SK-N-SH (cell line): Measurements from ENCODE around the gene AHCYL2. TPM values are rescaled to one million over a fixed set of nuclear protein-coding genes. Genes with fewer than 3 reads are reported as not detected.

Source experiments
- CTCF ChIA-PET: fragments of 300-600, 350-600 bp; formaldehyde crosslinking; extraction: SDS; loops from one replicate; lab custom pipeline; 2021; lab: Yijun Ruan, JAX
- POLR2A ChIA-PET: fragments of 350-600 bp; sonication (Branson Sonifier 250); formaldehyde crosslinking; extraction: SDS; loops from one replicate; lab custom pipeline; 2020; ENCODE audit warnings: antibody characterized with exemption, inconsistent platforms; lab: Yijun Ruan, JAX
- DNase-seq: peaks from one replicate; pipeline ENCODE4 v3.0.0; 2012
- H2AFZ ChIP-seq: fragments of 200-600 bp; sonication (generic); 2 replicates; pipeline ENCODE4 v1.8.1; 2016; ENCODE audit warnings: antibody characterized with exemption, mild to moderate bottlenecking, low read depth
- H3F3A ChIP-seq: fragments of 200-600 bp; sonication (generic); replicated peaks from 2 replicates; pipeline ENCODE3; 2016; ENCODE audit warnings: antibody characterized with exemption, mild to moderate bottlenecking; ENCODE audit not compliant: insufficient read depth
- H3K27ac ChIP-seq, 2 experiments: fragments of 200-500 bp in 1 of 2; fragments of 200-600 bp in 1 of 2; sonication (Bioruptor generic) in 1 of 2; sonication (generic), shearing (Covaris generic) in 1 of 2; 2 replicates each; pipeline versions ENCODE4 v1.5.1 to v1.6.1; 2014 to 2016; ENCODE audit warnings: low read depth in 2 of 2, inconsistent platforms in 1 of 2, low read length in 1 of 2, mild to moderate bottlenecking in 1 of 2, mixed read lengths in 1 of 2
- H3K27me3 ChIP-seq: fragments of 200-600 bp; sonication (generic), shearing (Covaris generic); 2 replicates; pipeline ENCODE4 v1.6.1; 2016; ENCODE audit warnings: mixed run types; ENCODE audit not compliant: insufficient read depth
- H3K36me3 ChIP-seq, 2 experiments: fragments of 200-500 bp in 1 of 2; fragments of 200-600 bp in 1 of 2; sonication (Bioruptor generic) in 1 of 2; sonication (generic) in 1 of 2; replicated peaks in 1 of 2; 2 replicates each; pipeline versions ENCODE3 to v1.5.1; 2014 to 2016; ENCODE audit warnings: low read length in 1 of 2, mild to moderate bottlenecking in 1 of 2; ENCODE audit not compliant: insufficient read depth in 2 of 2, control insufficient read depth in 1 of 2
- H3K4me1 ChIP-seq, 2 experiments: fragments of 200-500 bp in 1 of 2; fragments of 200-600 bp in 1 of 2; sonication (Bioruptor generic) in 1 of 2; sonication (generic), shearing (Covaris generic) in 1 of 2; 2 replicates each; pipeline versions ENCODE4 v1.5.1 to v1.6.1; 2014 to 2016; ENCODE audit warnings: low read depth in 1 of 2, low read length in 1 of 2, mixed run types in 1 of 2; ENCODE audit not compliant: insufficient read depth in 2 of 2, control insufficient read depth in 1 of 2
- H3K4me2 ChIP-seq: fragments of 200-600 bp; sonication (generic), shearing (Covaris generic); 2 replicates; pipeline ENCODE4 v1.6.1; 2017; ENCODE audit warnings: mixed run types
- H3K4me3 ChIP-seq, 2 experiments: fragments of 200-500 bp in 1 of 2; fragments of 200-600 bp in 1 of 2; sonication (Bioruptor generic) in 1 of 2; sonication (generic), shearing (Covaris generic) in 1 of 2; 2 replicates each; pipeline versions ENCODE4 v1.5.1 to v1.8.1; 2014 to 2016; ENCODE audit warnings: low read depth in 2 of 2, inconsistent platforms in 1 of 2, low read length in 1 of 2, mild to moderate bottlenecking in 1 of 2, mixed read lengths in 1 of 2, moderate library complexity in 1 of 2
- H3K79me2 ChIP-seq: fragments of 200-600 bp; sonication (generic); 2 replicates; pipeline ENCODE4 v1.8.1; 2017; ENCODE audit warnings: mild to moderate bottlenecking; ENCODE audit not compliant: insufficient read depth
- H3K9ac ChIP-seq: fragments of 200-600 bp; sonication (generic); 2 replicates; pipeline ENCODE4 v1.6.1; 2017; ENCODE audit warnings: mixed run types
- H3K9me2 ChIP-seq: fragments of 200-600 bp; sonication (generic); 2 replicates; pipeline ENCODE4 v1.6.1; 2017; ENCODE audit warnings: mixed run types
- H3K9me3 ChIP-seq: fragments of 200-600 bp; sonication (generic); 2 replicates; pipeline ENCODE4 v1.6.1; 2017; ENCODE audit warnings: mixed run types, mild to moderate bottlenecking, moderate library complexity
- H4K20me1 ChIP-seq: fragments of 200-600 bp; sonication (generic); 2 replicates; pipeline ENCODE4 v1.6.1; 2017; ENCODE audit warnings: mild to moderate bottlenecking, mixed run types; ENCODE audit not compliant: insufficient read depth
- CHD2 ChIP-seq: fragments of 150-350 bp; IDR thresholded peaks from 2 replicates; pipeline ENCODE4 v1.6.1; 2018; ENCODE audit warnings: low read length; ENCODE audit not compliant: partially characterized antibody
- CTCF ChIP-seq: fragments of 200-600 bp; sonication (generic); IDR thresholded peaks from 2 replicates; pipeline ENCODE4 v1.6.1; 2017; ENCODE audit warnings: antibody characterized with exemption, mild to moderate bottlenecking, moderate library complexity
- EP300 ChIP-seq, 2 experiments: IDR thresholded peaks; 2 replicates each; pipeline versions ENCODE4 v1.4.0 to v1.6.1; 2012; ENCODE audit warnings: borderline replicate concordance in 1 of 2, low read depth in 1 of 2, low read length in 1 of 2
- GABPA ChIP-seq: IDR thresholded peaks from 2 replicates; pipeline ENCODE4 v1.4.0; 2012; ENCODE audit warnings: low read depth, mild to moderate bottlenecking
- GATA2 ChIP-seq: sonication (generic); formaldehyde crosslinking; IDR thresholded peaks from 2 replicates; pipeline ENCODE4 v1.5.0; 2020; ENCODE audit warnings: mild to moderate bottlenecking, missing genetic modification reagents
- IRF3 ChIP-seq: fragments of 150-350 bp; IDR thresholded peaks from 2 replicates; pipeline ENCODE4 v1.6.1; 2016; ENCODE audit warnings: mild to moderate bottlenecking, low read depth, low read length
- MAX ChIP-seq: IDR thresholded peaks from 2 replicates; pipeline ENCODE4 v1.4.0; 2012; ENCODE audit warnings: low read depth
- MEF2A ChIP-seq: IDR thresholded peaks from 2 replicates; pipeline ENCODE4 v1.4.0; 2012; ENCODE audit warnings: low read depth, borderline replicate concordance
- MXI1 ChIP-seq: IDR thresholded peaks from 2 replicates; pipeline ENCODE4 v1.6.1; 2012; ENCODE audit warnings: mild to moderate bottlenecking, low read depth, low read length, improper control_type of control experiment
- NRF1 ChIP-seq: IDR thresholded peaks from 2 replicates; pipeline ENCODE4 v1.6.1; 2012; ENCODE audit warnings: low read depth, mild to moderate bottlenecking, low read length
- REST ChIP-seq: IDR thresholded peaks from 2 replicates; pipeline ENCODE4 v1.6.1; 2012; ENCODE audit warnings: mild to moderate bottlenecking, low read depth, low read length, moderate library complexity
- RFX5 ChIP-seq: IDR thresholded peaks from 2 replicates; pipeline ENCODE4 v1.6.1; 2012; ENCODE audit warnings: mild to moderate bottlenecking, improper control_type of control experiment, low read length
- TEAD4 ChIP-seq: IDR thresholded peaks from 2 replicates; pipeline ENCODE4 v1.4.0; 2012; ENCODE audit warnings: mild to moderate bottlenecking, borderline replicate concordance; ENCODE audit not compliant: insufficient read depth
- USF2 ChIP-seq: fragments of 150-350 bp; IDR thresholded peaks from 2 replicates; pipeline ENCODE4 v1.6.1; 2017; ENCODE audit warnings: antibody characterized with exemption, low read length, low read depth, borderline replicate concordance
- WGBS: methylation state at CpG from one replicate; pipeline ENCODE4 v1.1.6; 2017; ENCODE audit warnings: low lambda C conversion rate; 5-methylcytosine and 5-hydroxymethylcytosine counted together
- polyA plus RNA-seq, 3 experiments: library from polyadenylated mRNA; depleted of rRNA; stranded (reverse); fragments of >200 nt; gene quantifications; 2 replicates each; pipeline ENCODE4 v1.2.3, GENCODE V29; 2012

AHCYL2 gene
- polyA plus RNA-seq, 1 of the 3 experiments (the other 2 are of a cell fraction): 20.4 TPM

DNA sequence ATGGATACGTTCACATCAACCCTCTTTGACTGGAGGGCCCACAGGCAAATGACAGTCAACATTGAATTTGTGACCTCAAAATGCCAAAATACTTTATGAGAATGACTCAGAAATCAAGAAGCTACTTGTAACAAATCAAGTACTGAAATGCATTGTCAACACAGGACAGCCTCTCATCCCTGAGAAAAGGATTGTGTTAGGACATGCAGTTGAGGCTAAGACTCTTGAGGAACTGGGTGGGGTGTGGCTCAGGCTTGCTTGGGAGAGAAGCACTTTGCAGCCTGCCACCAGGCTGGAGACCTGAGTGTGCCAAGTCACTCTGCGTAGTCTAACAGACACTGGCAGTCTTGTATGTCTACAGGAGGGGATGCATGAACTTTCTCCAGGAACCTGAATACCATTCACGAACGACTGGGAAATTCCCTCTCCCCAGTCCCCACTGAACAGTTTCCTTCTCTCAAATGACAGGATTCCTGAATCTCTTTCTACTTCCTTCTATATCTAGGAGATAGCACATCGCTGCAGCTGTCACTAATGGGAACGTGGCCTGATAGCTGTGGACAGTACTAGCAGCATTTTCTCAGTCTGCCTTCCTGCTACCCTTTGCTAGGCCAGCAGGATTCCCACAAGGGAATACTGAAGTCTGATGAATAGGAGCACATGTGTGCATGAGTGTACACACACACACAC lies 39.7 kb upstream of the AHCYL2 start:
- peaks cover 10% of the 10 kb centered on the region for H3K79me2 ChIP-seq
- ChIA-PET POLR2A (no interaction called here), CTCF (interaction anchor here (0.6 to 2.1 kb wide), 3 partner anchors 21 to 129 kb away, joined by 3 to 7 read pairs (median 6); no protein-coding TSS in a partner anchor)
- H3K4me3 ChIP-seq: no peak overlapping the region
- no peaks in the 10 kb centered on the region for H3F3A ChIP-seq
- TF ChIP-seq IRF3: no peak
- TF ChIP-seq TEAD4: no peak
- no peak for TF ChIP-seq NRF1
- TF ChIP-seq MAX: no peak
- TF ChIP-seq GABPA: no peak
- no peak for TF ChIP-seq CTCF
- no peak for TF ChIP-seq EP300 (IDR thresholded peaks at IDR 0.05; ENCODE audit: borderline replicate concordance in 1 of 2, low read depth in 1 of 2, low read length in 1 of 2)
- H3K27ac ChIP-seq: no peak overlapping the region
- WGBS: 90% methylated on average over 6 of the region's 6 CpGs
- H3K9me2 ChIP-seq: no peaks in the 10 kb centered on the region
- H3K4me2 ChIP-seq: no peak overlapping the region
- H4K20me1 ChIP-seq: peaks cover 6% of the 10 kb centered on the region; the same call in 1 of the 2 replicates
- H3K9me3 ChIP-seq: no peaks in the 10 kb centered on the region
- no peak for DNase-seq
- no peaks in the 10 kb centered on the region for H3K27me3 ChIP-seq
- no peak overlapping the region for H3K9ac ChIP-seq
- H2AFZ ChIP-seq: no peak overlapping the region
- H3K4me1 ChIP-seq: peaks cover 0 to 14% of the 10 kb centered on the region in 2 experiments; a peak in 2 of 4 replicates
- no peaks in the 10 kb centered on the region for H3K36me3 ChIP-seq

DNA sequence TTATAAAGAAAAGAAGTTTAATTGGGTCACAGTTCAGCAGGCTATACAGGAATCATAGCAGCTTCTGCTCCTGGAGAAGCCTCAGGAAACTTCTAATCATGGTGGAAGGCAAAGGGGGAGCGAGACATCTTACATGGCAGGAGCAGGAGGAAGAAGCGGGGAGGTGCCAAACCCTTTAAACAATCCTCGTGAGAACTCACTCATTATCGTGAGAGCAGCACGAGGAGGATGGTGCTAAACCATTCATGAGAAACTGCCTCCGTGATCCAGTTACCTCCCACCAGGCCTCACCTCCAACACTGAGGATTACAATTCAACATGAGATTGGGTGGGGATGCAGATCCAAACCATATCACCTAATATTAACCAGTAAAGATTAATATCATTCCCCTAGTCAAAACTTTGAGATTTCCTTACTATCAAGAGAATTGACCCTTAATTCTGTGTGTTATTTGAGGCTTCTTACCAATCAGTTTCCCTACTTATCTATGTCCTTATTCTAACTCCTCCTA lies 38.0 kb upstream of the AHCYL2 start:
- WGBS: 97% methylated on average over 6 of the region's 6 CpGs
- ChIA-PET POLR2A (interaction anchor here (0.6 kb wide), 1 partner anchor 102 kb away, joined by 3 read pairs; no protein-coding TSS in a partner anchor), CTCF (interaction anchor here (0.9 to 2.1 kb wide), 4 partner anchors 23 to 113 kb away, joined by 3 to 7 read pairs (median 4); no protein-coding TSS in a partner anchor)
- TF ChIP-seq CHD2 (no peak), MEF2A (no peak), GATA2 (CRISPR knock-in tag) (no peak), RFX5 (no peak), MXI1 (no peak), USF2 (no peak), REST (no peak)
- peaks cover 0 to 20% of the 10 kb centered on the region in 2 experiments; a peak in 2 of 4 replicates for H3K4me1 ChIP-seq
- H2AFZ ChIP-seq: no peak overlapping the region
- no peak overlapping the region for H3K9ac ChIP-seq
- peaks cover 18% of the 10 kb centered on the region for H4K20me1 ChIP-seq
- H3K27me3 ChIP-seq: no peaks in the 10 kb centered on the region
- no peak overlapping the region for H3K4me3 ChIP-seq
- H3K27ac ChIP-seq: no peak overlapping the region
- peaks cover 27% of the 10 kb centered on the region for H3K79me2 ChIP-seq
- H3K4me2 ChIP-seq: no peak overlapping the region
- no peak for DNase-seq
- H3F3A ChIP-seq: no peaks in the 10 kb centered on the region
- no peaks in the 10 kb centered on the region for H3K9me2 ChIP-seq
- H3K9me3 ChIP-seq: no peaks in the 10 kb centered on the region
- no peaks in the 10 kb centered on the region for H3K36me3 ChIP-seq
